ENCODE measurements around the gene ZNF554.
"Not testable (repeated sequence)": the region's sequence is repeated elsewhere in the genome, so short reads cannot be mapped to it uniquely, and the experiment has no call there.

ZNF554 gene

GRCh38 chr19:2872175-2872574 is 52.5 kb downstream of the ZNF554 start:
- not testable (repeated sequence) for DNase-seq

GRCh38 chr19:2877398-2878331 is 58.0 kb downstream of the ZNF554 start:
- no peak for DNase-seq

- DNase-seq: no peak
Measured at GRCh38 chr19:2883686-2884439, 64.2 kb downstream of the ZNF554 start.

GRCh38 chr19:2885736-2886135 is 66.1 kb downstream of the ZNF554 start:
- DNase-seq: no peak

Data from stimulated activated CD4-positive, alpha-beta T cell treated with anti-CD3 and anti-CD28 coated beads, Interleukin-2, amount 100 ng/mL, for 48 hours (primary cell).